ENCODE results near the gene ACTG1. TPM values are rescaled to one million over a fixed set of nuclear protein-coding genes. Genes with fewer than 3 reads are reported as not detected.

ACTG1 gene
- total RNA-seq, 3 donors from 2014 or later: 2,222 to 2,764 (median 2,750) TPM

- TF ChIP-seq, protein P1, sequence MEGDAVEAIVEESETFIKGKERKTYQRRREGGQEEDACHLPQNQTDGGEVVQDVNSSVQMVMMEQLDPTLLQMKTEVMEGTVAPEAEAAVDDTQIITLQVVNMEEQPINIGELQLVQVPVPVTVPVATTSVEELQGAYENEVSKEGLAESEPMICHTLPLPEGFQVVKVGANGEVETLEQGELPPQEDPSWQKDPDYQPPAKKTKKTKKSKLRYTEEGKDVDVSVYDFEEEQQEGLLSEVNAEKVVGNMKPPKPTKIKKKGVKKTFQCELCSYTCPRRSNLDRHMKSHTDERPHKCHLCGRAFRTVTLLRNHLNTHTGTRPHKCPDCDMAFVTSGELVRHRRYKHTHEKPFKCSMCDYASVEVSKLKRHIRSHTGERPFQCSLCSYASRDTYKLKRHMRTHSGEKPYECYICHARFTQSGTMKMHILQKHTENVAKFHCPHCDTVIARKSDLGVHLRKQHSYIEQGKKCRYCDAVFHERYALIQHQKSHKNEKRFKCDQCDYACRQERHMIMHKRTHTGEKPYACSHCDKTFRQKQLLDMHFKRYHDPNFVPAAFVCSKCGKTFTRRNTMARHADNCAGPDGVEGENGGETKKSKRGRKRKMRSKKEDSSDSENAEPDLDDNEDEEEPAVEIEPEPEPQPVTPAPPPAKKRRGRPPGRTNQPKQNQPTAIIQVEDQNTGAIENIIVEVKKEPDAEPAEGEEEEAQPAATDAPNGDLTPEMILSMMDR (IDR thresholded peaks at IDR 0.05): no peak
- TF ChIP-seq POLR2AphosphoS5 (IDR thresholded peaks at IDR 0.05) (no peak), POLR2A (IDR thresholded peaks at IDR 0.05) (no peak)
- no peaks in the 10 kb centered on the region for H3K27me3 ChIP-seq
- no peak for DNase-seq (ENCODE audit: low spot score in 2 of 2)
- intact Hi-C loops (cut with DNase I; ENCODE audit: low total_unique reads): no loop called here
- no peaks in the 10 kb centered on the region for H3K36me3 ChIP-seq
- no peak overlapping the region for H3K27ac ChIP-seq
- H3K4me1 ChIP-seq: no peaks in the 10 kb centered on the region
- no peaks in the 10 kb centered on the region for H3K9me3 ChIP-seq
- no peak overlapping the region for H3K4me3 ChIP-seq
These were observed 13.0 kb downstream of the ACTG1 start for GRCh38 chr17:81499601-81499970.

DNA sequence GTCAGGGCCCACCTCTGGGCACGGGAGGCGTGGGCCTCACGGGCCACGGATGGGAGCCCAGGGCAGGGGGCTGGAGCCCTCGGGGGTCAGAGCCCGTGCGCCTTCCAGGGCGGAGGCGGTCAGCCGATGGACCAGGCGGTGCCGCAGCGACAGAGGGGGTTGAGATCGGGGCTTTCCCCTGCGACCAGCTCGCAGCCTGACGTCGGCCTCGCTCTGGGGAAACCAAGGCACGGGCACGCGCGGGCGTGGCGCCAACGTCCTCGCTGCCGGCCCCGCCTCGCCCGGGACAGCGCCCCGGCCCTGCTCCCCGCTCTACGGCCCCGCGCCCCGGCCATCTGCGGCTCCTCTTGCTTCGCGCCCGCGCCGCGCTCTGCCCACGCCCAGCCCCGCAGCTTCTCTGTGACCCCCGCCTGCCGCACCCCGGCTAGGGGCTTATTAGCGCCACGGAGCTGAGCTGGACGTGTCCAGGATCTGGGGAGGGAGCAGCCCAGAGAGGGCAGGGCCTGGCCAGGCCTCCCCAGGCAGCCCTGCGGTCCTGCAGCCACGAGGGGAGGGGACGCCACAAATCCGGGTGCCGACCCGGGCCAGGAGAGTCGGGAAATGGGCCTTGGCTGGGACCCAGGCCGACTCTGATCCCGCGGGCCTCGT lies 13.5 kb downstream of the ACTG1 start:
- no peaks in the 10 kb centered on the region for H3K36me3 ChIP-seq
- DNase-seq (ENCODE audit: low spot score in 2 of 2): no peak
- intact Hi-C loops (cut with DNase I; ENCODE audit: low total_unique reads): no loop called here
- no peak overlapping the region for H3K27ac ChIP-seq
- H3K27me3 ChIP-seq: no peaks in the 10 kb centered on the region
- H3K4me3 ChIP-seq: no peak overlapping the region
- TF ChIP-seq POLR2AphosphoS5 (IDR thresholded peaks at IDR 0.05): no peak
- TF ChIP-seq POLR2A (IDR thresholded peaks at IDR 0.05): no peak
- TF ChIP-seq, protein P1 (IDR thresholded peaks at IDR 0.05): no peak
- no peaks in the 10 kb centered on the region for H3K9me3 ChIP-seq
- no peaks in the 10 kb centered on the region for H3K4me1 ChIP-seq

DNA sequence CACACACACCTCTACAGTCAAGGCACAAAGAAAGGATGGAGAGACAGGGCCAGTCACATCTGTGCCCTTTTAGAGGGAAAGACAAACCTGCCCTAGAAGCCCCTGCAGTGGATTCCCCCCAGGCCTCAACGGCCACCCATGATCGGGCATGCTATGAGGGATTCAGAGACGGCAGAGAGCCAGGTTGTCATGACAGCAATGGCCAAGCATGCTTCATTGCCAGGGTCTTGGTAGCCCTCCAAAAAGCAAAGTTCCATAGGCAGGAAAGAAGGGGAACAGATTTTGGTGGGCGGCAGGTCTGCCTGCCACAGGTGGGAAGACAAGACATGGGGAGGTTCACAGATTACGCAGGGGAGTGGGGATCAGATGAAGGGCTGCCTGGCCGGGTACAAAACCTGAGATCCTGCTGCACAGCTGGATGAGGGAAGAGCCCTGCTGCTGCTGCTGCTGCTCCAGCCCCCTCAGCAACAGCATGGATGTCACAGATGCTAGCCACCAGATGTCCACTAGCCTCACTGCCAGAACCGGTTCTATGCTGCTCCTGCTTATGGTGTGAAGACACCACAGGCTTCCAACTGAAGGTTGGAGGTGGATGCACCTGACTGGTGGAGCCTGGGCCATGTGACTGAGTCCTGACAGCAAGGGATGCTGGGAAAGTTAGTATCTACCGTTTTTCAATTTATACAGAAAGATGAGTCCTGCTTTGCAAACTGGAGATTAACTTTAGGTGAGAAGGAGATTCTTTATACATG lies 17.8 kb downstream of the ACTG1 start:
- no peaks in the 10 kb centered on the region for H3K4me1 ChIP-seq
- TF ChIP-seq POLR2AphosphoS5 (IDR thresholded peaks at IDR 0.05) (no peak), POLR2A (IDR thresholded peaks at IDR 0.05) (no peak)
- TF ChIP-seq, protein P1 (IDR thresholded peaks at IDR 0.05): no peak
- no peaks in the 10 kb centered on the region for H3K36me3 ChIP-seq
- intact Hi-C loops (cut with DNase I; ENCODE audit: low total_unique reads): no loop called here
- no peak overlapping the region for H3K27ac ChIP-seq
- H3K4me3 ChIP-seq: no peak overlapping the region
- no peaks in the 10 kb centered on the region for H3K27me3 ChIP-seq
- H3K9me3 ChIP-seq: no peaks in the 10 kb centered on the region
- no peak for DNase-seq (ENCODE audit: low spot score in 2 of 2)

GRCh38 chr17:81493198-81494038 lies 19.2 kb downstream of the ACTG1 start:
- Histone ChIP-seq H3K27ac (no peak overlapping the region), H3K4me1 (no peaks in the 10 kb centered on the region), H3K4me3 (no peak overlapping the region), H3K36me3 (no peaks in the 10 kb centered on the region), H3K9me3 (no peaks in the 10 kb centered on the region), H3K27me3 (no peaks in the 10 kb centered on the region)
- intact Hi-C loops (cut with DNase I; ENCODE audit: low total_unique reads): no loop called here
- TF ChIP-seq, protein P1 (IDR thresholded peaks at IDR 0.05): no peak
- DNase-seq (ENCODE audit: low spot score in 2 of 2): no peak

GRCh38 chr17:81492706-81493105 lies 19.9 kb downstream of the ACTG1 start:
- no peaks in the 10 kb centered on the region for H3K9me3 ChIP-seq
- no peak overlapping the region for H3K27ac ChIP-seq
- no peaks in the 10 kb centered on the region for H3K27me3 ChIP-seq
- DNase-seq (ENCODE audit: low spot score in 2 of 2): no peak
- no peak overlapping the region for H3K4me3 ChIP-seq
- H3K36me3 ChIP-seq: no peaks in the 10 kb centered on the region
- H3K4me1 ChIP-seq: no peaks in the 10 kb centered on the region
- intact Hi-C loops (cut with DNase I; ENCODE audit: low total_unique reads): no loop called here
- TF ChIP-seq POLR2A (IDR thresholded peaks at IDR 0.05): no peak
- no peak for TF ChIP-seq POLR2AphosphoS5 (IDR thresholded peaks at IDR 0.05)
- TF ChIP-seq, protein P1 (IDR thresholded peaks at IDR 0.05): no peak
